Stimulated activated memory B cell treated with anti-CD40 and anti-IgM and Interleukin-4, amounts not matched to agents 10 μg/mL and 1 μg/mL and 100 μg/mL, for 72 hours (primary cell): Measurements from ENCODE around the gene THRB.

Experiments used
- ATAC-seq: fragments of 150-1000 bp; cut with Tn5 transposase; 2 replicates; pipeline ENCODE4 v1.10.0; 2021
- H3K27ac Mint-ChIP-seq: one replicate; pipeline ENCODE4 v1.8.0; 2022; ENCODE audit warnings: mild to moderate bottlenecking, mixed read lengths
- H3K27me3 Mint-ChIP-seq: one replicate; pipeline ENCODE4 v1.8.0; 2022; ENCODE audit warnings: mixed read lengths
- H3K36me3 Mint-ChIP-seq: one replicate; pipeline ENCODE4 v1.8.0; 2022; ENCODE audit warnings: mixed read lengths
- H3K4me1 Mint-ChIP-seq: one replicate; pipeline ENCODE4 v1.8.0; 2022; ENCODE audit warnings: mixed read lengths
- H3K4me3 Mint-ChIP-seq: one replicate; pipeline ENCODE4 v1.8.0; 2022; ENCODE audit warnings: mild to moderate bottlenecking, moderate library complexity, mixed read lengths
- H3K9me3 Mint-ChIP-seq: one replicate; pipeline ENCODE4 v1.8.0; 2022; ENCODE audit warnings: mixed read lengths

THRB gene

DNA sequence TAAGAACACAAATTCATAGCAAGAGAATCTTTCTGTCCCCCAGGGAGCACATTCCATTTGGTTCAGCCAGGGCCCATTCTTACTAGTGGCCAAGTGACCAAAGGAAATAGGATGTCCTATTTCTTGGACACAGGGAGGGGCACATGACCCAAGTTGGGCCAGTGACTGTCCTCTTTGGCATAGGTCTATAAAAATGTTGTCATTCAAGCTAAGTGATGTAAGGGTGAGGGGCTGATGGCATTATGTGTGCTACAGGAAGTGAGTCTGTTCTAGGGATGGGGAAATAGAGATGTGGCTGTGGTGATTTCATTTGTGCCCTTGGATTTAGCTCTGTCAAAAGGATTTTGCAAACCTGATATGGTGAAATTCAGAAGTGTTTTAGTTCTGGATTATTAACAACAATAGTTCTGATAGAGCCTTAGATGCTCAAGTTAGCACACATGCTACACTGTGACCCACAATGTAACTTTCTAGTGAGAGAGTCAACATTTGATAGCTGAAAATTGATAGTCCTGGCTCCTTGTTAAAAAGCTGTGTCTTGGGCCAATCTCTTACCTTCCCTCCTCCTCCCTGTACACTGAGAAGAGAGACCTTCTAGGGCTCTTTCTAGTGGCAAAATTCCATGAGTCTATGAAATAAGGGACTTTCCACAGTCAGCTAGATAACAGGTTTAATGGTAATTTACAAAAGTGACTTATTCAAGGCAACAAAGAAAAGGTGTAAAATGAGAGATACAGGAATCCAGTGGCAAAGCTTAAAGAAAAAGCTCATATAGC is 117.2 kb downstream of the THRB start:
- Mint-ChIP-seq H3K27ac (no peak overlapping the region), H3K36me3 (no peaks in the 10 kb centered on the region), H3K4me3 (no peak overlapping the region), H3K27me3 (peaks cover 8% of the 10 kb centered on the region), H3K4me1 (no peaks in the 10 kb centered on the region), H3K9me3 (no peaks in the 10 kb centered on the region)
- no peak for ATAC-seq

DNA sequence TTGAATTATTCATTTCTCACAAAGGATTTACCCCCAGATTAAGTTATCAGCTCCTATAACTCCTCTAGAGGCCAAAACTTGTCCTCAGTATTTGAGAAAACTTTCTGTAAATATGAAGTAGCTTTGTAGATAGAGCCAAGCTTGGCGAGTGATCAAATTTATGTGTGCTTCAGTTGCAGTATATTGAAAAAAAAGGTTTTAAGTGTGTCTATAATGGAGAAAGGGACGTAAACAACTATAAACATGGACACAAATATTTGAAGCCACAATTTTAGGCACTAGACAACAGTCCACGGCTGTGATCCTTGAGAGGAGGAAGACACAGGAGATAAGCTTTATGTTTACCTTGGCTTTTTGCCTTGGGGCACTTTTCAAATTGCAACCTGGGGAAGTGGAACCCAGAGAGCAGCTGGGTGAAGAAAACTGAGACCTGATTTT is 118.7 kb downstream of the THRB start:
- H3K9me3 Mint-ChIP-seq, result no peaks in the 10 kb centered on the region
- H3K4me3 Mint-ChIP-seq, result no peak overlapping the region
- H3K27me3 Mint-ChIP-seq, result peaks cover 8% of the 10 kb centered on the region
- no peaks in the 10 kb centered on the region for H3K4me1 Mint-ChIP-seq
- H3K36me3 Mint-ChIP-seq, result no peaks in the 10 kb centered on the region
- H3K27ac Mint-ChIP-seq, result no peak overlapping the region
- ATAC-seq, result no peak

DNA sequence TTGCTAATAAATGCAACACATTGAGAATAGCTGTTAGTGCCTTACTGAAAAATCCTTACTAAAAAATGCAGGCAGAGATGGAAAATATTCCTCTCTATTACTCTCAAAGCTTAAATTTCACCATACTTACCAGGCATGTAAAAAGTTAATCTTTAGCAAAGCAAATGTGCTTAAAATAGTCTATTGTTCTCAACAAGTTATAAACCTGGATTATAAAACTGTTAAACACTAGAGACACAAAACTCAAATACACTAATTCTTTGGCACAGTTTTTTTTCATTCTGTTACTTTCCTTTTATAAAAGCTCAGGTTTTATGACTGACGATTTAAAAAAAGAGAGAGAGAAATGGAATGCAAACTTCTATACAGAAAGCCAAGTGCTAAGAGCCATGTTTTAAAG is 119.8 kb downstream of the THRB start:
- no peaks in the 10 kb centered on the region for H3K4me1 Mint-ChIP-seq
- no peak overlapping the region for H3K27ac Mint-ChIP-seq
- no peak for ATAC-seq

DNA sequence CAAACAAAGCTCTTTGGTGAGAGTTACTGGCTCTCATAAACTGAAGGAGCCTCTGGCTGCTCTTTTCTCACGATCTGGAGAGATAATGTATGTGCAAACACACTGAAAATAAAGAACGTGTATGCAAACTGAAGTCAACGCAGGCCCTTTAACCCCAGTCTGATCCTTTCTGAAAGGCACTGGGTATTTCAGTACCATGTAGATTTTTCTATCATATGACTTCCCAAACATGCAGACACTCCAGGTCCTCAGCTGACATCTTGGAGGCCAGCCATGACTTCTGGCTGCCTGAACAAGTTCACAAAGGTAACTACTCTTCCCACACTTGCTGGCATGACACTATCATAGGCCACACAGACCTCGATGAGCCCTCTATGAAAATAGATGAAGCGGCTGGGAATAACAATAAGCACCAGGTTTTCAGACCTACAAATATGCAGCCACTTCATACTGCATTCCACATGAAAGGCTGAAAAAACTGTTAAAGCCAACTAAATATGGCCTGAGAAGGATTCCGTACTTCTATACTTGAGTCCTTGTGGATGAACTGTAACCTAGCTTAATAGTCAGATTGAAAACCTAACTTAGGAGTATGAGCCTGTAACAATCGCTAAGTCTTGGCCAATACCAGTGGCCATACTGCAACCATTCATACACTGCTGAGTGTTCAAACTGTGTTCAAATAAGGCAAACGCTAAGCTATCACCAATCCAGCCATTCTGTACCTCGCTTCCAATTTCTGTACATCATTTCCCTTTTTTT is 121.3 kb downstream of the THRB start:
- Mint-ChIP-seq H3K4me1 (no peaks in the 10 kb centered on the region), H3K4me3 (no peak overlapping the region), H3K9me3 (peaks cover 2% of the 10 kb centered on the region), H3K36me3 (no peaks in the 10 kb centered on the region), H3K27ac (no peak overlapping the region), H3K27me3 (no peaks in the 10 kb centered on the region)
- ATAC-seq, result no peak

More for the DNA sequence above, 119.8 kb downstream of the THRB start:
- Mint-ChIP-seq H3K4me3 (no peak overlapping the region), H3K27me3 (no peaks in the 10 kb centered on the region), H3K36me3 (no peaks in the 10 kb centered on the region), H3K9me3 (no peaks in the 10 kb centered on the region)

DNA sequence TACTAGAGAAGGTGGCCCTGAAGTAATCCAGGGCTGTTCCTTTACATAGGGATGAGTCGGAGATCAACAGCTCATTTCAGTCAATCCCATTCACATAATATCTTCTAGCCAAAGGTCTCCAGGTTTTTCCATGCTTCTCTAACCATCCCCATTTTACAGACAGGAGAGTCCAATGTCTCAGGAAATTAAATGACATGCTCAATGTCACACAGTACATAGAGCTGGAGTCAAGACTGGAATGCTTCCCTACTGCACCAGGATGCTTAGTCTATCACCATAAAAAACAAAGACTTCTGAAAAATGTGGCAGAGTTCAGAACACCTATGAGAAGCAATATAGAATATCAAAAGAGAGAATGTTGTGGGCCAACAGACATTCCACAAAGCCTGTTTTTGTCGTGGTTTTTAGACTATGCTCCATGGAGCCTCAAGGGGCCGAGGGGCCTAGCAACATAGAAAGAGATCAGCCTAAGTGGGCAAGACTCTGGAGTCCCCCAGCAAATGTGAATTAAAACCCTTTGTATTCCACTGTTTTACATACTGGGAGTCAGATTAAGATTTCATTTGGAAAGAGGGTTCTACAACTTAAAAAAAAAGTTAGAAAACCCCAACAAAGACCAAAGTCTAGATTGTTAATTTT is 122.0 kb downstream of the THRB start:
- no peak overlapping the region for H3K27ac Mint-ChIP-seq
- no peaks in the 10 kb centered on the region for H3K4me1 Mint-ChIP-seq
- H3K36me3 Mint-ChIP-seq, result no peaks in the 10 kb centered on the region
- peaks cover 2% of the 10 kb centered on the region for H3K9me3 Mint-ChIP-seq
- no peak overlapping the region for H3K4me3 Mint-ChIP-seq
- no peaks in the 10 kb centered on the region for H3K27me3 Mint-ChIP-seq
- no peak for ATAC-seq

DNA sequence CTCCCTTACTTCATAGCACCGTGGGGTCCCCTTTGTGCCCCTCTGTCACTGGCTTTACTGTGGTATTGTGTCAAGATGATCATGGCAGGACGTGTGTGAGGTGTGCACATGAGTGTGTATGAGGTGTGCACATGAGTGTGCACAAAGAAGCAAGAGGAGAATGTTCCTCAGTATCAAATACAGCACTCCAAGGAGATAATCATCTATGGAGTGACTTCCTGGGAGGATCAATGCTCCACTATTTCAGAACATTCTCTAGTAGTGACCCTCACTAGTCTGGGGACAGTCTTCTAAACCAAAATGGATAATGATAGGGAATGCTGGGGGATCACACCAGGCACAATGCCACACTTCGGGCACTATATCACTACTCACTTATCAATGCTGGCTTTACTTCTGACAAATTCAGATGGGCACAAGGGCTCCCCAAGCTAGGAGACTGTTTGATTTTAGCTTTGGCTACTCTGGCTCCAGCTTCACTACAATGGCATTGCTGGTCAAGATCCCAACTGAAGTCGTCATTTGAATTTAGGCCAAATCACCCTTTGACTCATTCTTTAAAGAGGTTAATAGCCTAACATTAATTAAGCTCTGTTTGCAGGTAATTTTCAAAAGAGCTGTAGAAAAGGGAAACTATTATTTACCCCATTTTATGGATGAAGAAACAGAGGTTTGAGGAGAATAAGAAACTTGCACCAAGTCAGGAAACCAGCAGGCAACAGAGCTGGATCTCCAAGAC is 124.1 kb downstream of the THRB start:
- Mint-ChIP-seq H3K4me1 (no peaks in the 10 kb centered on the region), H3K27me3 (no peaks in the 10 kb centered on the region), H3K36me3 (no peaks in the 10 kb centered on the region), H3K27ac (no peak overlapping the region), H3K4me3 (no peak overlapping the region), H3K9me3 (peaks cover 2% of the 10 kb centered on the region)
- no peak for ATAC-seq

DNA sequence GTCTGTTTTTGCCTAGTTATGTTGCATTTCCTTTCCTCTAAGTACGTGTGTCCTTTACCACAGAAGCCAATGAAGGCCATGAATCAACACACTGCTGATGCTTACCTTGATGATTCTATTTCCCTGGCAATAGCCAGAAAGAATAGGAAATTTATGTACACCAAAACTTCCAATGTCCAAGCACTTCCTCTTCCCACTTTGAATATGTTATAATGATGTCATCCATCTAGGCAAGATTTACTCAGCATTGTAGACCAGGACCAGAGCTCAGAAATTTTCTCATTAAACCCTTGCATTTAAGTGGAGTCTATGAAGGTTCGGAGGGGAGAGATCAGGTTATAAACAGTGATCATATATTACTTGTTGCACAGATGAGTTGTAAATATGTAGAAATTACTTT is 126.0 kb downstream of the THRB start:
- H3K4me3 Mint-ChIP-seq, result no peak overlapping the region
- H3K27me3 Mint-ChIP-seq, result no peaks in the 10 kb centered on the region
- peaks cover 2% of the 10 kb centered on the region for H3K9me3 Mint-ChIP-seq
- no peak overlapping the region for H3K27ac Mint-ChIP-seq
- H3K4me1 Mint-ChIP-seq, result no peaks in the 10 kb centered on the region
- no peaks in the 10 kb centered on the region for H3K36me3 Mint-ChIP-seq
- ATAC-seq, result no peak

DNA sequence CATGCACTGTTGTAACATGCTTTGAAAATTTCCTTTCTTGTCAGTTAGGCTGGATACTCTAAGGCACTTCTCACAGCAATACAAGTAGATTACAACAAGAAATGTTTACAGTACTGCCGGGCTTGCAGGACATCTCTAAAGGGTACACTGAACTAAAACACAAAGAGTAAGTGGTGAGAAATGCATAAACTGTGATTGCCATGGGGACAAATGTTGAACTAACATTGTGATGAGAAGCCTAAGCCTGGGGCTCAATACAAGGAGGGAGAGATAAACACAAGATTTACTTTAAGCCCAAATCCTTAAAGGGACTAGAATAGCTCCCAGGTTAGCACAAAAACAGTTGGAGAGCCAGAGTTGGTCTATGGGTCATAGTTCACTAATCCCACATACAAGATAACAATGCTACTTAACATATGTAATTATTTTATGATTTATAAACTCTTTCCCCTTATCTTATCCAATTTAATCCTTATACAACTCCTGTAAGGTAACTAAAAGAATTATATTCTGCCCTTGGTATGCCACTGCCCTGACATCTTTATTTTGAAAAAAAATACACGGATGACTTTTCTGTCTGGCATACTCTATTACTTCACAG is 126.9 kb downstream of the THRB start:
- no peaks in the 10 kb centered on the region for H3K27me3 Mint-ChIP-seq
- H3K9me3 Mint-ChIP-seq, result peaks cover 2% of the 10 kb centered on the region
- H3K27ac Mint-ChIP-seq, result no peak overlapping the region
- no peaks in the 10 kb centered on the region for H3K4me1 Mint-ChIP-seq
- H3K36me3 Mint-ChIP-seq, result no peaks in the 10 kb centered on the region
- H3K4me3 Mint-ChIP-seq, result no peak overlapping the region
- no peak for ATAC-seq

DNA sequence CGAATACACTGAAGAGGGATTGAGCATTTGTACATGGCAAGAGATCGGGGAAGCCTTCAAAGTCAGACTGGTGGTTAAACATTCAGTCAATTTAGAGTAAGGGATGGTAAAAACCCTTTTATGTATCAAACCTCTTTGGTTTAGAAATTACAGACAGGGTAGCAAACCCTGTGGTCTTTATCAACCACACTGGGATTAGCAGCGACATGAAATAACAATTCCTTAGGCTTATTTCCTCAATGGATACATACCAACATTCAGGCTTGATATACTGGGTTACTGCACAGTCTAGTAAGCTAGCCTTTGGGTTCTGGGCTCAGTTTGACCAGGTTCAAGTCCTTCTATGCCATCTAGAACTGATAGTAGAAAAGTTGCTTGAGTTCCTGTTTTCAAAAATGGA is 127.4 kb downstream of the THRB start:
- no peak for ATAC-seq
- Mint-ChIP-seq H3K27me3 (no peaks in the 10 kb centered on the region), H3K4me3 (no peak overlapping the region), H3K27ac (no peak overlapping the region), H3K36me3 (no peaks in the 10 kb centered on the region), H3K9me3 (peaks cover 2% of the 10 kb centered on the region), H3K4me1 (no peaks in the 10 kb centered on the region)

DNA sequence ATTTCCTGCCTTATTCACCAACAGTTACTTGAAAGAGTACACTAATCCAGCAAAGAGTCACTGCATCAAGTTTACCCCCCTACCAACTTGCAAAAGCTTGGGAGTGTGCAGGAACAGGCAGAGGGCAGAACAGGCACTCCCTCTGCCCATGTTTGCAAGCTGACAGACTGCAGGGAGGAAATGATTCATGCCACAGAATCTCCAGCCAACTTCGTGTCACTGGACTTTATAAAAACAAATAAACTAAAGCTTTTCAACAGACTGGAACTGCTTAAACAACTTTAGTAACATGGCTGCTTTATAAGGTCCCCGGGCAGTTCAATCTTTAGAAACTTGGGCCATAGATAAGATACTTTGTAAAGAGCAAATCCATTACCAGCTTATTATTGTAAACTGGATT is 129.5 kb downstream of the THRB start:
- ATAC-seq, result no peak
- H3K4me1 Mint-ChIP-seq, result no peaks in the 10 kb centered on the region
- no peak overlapping the region for H3K4me3 Mint-ChIP-seq
- H3K9me3 Mint-ChIP-seq, result peaks cover 2% of the 10 kb centered on the region
- H3K27me3 Mint-ChIP-seq, result no peaks in the 10 kb centered on the region
- H3K36me3 Mint-ChIP-seq, result no peaks in the 10 kb centered on the region
- no peak overlapping the region for H3K27ac Mint-ChIP-seq

DNA sequence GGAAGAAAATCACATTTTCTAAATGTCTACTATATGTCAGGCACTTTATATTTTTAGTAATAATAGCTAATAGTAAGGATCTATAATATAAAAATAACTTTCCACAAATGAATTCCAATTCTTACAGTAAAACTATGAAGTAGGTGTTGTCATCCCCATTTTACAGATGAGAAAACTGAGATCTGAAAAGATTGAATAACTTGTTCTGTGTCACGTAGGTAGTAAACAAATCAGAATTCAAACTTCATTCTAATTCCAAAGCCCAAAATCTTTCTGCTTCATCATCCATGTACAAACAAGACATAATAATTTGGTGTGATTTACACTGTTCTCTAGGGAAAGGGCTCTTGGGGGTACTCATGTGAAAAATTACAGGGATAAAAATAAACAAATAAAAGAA is 130.3 kb downstream of the THRB start:
- no peak overlapping the region for H3K27ac Mint-ChIP-seq
- no peak for ATAC-seq
- H3K9me3 Mint-ChIP-seq, result no peaks in the 10 kb centered on the region
- no peaks in the 10 kb centered on the region for H3K4me1 Mint-ChIP-seq
- no peak overlapping the region for H3K4me3 Mint-ChIP-seq
- no peaks in the 10 kb centered on the region for H3K27me3 Mint-ChIP-seq
- H3K36me3 Mint-ChIP-seq, result no peaks in the 10 kb centered on the region

DNA sequence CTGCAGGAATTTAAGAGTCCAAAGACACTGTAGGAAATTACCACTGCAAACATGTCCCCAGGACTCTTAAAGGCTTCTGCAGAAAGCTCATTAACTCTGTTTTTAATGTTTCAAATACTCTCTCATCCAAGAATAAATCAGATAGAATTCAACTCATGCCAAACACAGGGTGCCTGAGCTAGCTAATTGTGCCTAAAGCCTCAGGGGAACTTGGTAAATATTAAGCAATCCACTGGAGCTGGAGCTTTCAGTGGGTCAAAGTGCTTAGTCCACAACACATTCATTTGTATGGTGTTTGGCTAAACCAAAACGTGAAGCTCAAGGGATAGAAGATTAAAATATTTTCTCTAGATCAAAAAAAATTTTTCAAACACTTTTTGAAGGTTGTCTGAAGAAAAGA is 131.4 kb downstream of the THRB start:
- Mint-ChIP-seq H3K27ac (no peak overlapping the region), H3K4me1 (no peaks in the 10 kb centered on the region), H3K36me3 (no peaks in the 10 kb centered on the region), H3K4me3 (no peak overlapping the region), H3K27me3 (no peaks in the 10 kb centered on the region), H3K9me3 (no peaks in the 10 kb centered on the region)
- ATAC-seq, result no peak

DNA sequence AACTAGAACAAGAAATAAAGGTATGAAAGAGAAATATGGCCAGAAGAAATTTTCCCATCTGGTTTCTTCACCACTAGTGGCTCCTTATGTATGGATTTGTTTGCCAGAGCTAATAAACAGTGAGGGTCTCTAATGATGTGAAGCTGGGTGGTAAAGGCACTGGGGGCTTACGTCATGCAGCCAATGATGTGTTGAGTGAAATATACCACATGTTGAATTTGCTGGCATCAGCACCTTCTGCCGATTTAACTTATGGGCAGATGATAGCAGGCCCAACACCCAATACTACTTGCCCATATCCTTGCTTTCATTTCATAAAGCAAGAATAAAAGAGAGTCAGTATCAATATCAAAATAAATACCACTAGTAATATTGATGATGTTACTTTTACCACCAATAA is 133.0 kb downstream of the THRB start:
- H3K27me3 Mint-ChIP-seq, result no peaks in the 10 kb centered on the region
- no peak for ATAC-seq
- H3K9me3 Mint-ChIP-seq, result no peaks in the 10 kb centered on the region
- no peaks in the 10 kb centered on the region for H3K4me1 Mint-ChIP-seq
- H3K4me3 Mint-ChIP-seq, result no peak overlapping the region
- no peak overlapping the region for H3K27ac Mint-ChIP-seq
- no peaks in the 10 kb centered on the region for H3K36me3 Mint-ChIP-seq

DNA sequence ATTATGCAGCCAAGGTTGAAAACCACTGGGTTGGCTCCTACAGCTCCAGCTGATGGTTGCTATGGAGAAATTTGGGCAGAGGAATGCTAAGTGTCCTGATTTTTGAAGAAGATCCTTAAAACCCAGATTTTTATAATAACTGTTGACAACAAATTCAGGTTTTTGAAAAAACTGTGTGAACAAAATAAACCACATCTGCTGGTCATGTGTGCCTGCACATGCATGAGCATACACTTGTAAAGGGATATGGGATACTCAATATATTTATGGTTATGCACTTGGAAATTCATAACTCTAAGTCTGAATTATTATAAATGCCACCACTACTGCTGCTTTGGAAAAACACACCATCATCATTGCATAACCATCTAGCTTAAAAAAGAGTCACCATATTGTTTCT is 133.7 kb downstream of the THRB start:
- no peak overlapping the region for H3K4me3 Mint-ChIP-seq
- H3K36me3 Mint-ChIP-seq, result no peaks in the 10 kb centered on the region
- no peak overlapping the region for H3K27ac Mint-ChIP-seq
- no peaks in the 10 kb centered on the region for H3K4me1 Mint-ChIP-seq
- no peaks in the 10 kb centered on the region for H3K9me3 Mint-ChIP-seq
- H3K27me3 Mint-ChIP-seq, result no peaks in the 10 kb centered on the region
- ATAC-seq, result no peak
